Measurements from ENCODE around the gene EYA4.

EYA4 gene

GRCh38 chr6:133540361-133540760 is 299.2 kb downstream of the EYA4 start:
- Histone ChIP-seq H3K9me2 (replicated peaks; ENCODE audit: insufficient read depth, low read length) (no peaks in the 10 kb centered on the region), H3K27me3 (ENCODE audit: low read length) (no peaks in the 10 kb centered on the region), H2AFZ (ENCODE audit: low read depth, low read length, severe bottlenecking) (no peak overlapping the region), H3K4me3 (ENCODE audit: insufficient read depth, low read length, poor library complexity, severe bottlenecking) (no peak overlapping the region), H4K20me1 (ENCODE audit: low read depth, low read length) (no peaks in the 10 kb centered on the region), H3K27ac (ENCODE audit: low read depth, low read length) (no peak overlapping the region), H3K79me2 (ENCODE audit: insufficient read depth, low read length) (no peaks in the 10 kb centered on the region), H3K9me3 (ENCODE audit: insufficient read depth, low read length) (no peaks in the 10 kb centered on the region), H3K36me3 (ENCODE audit: low read length) (no peaks in the 10 kb centered on the region), H3F3A (ENCODE audit: insufficient read depth) (no peaks in the 10 kb centered on the region), H3K4me2 (ENCODE audit: low read depth, low read length, poor library complexity, severe bottlenecking) (no peak overlapping the region), H3K9ac (ENCODE audit: low read length) (no peak overlapping the region)
- TF ChIP-seq CTCF (IDR thresholded peaks at IDR 0.05; ENCODE audit: insufficient read depth, low read length, poor library complexity, severe bottlenecking) (no peak), EZH2phosphoT487 (conservative IDR thresholded peaks at IDR 0.05; ENCODE audit: low read length) (no peak)

GRCh38 chr6:133541040-133541439 is 299.9 kb downstream of the EYA4 start:
- Histone ChIP-seq H3K4me3 (ENCODE audit: insufficient read depth, low read length, poor library complexity, severe bottlenecking) (no peak overlapping the region), H3K79me2 (ENCODE audit: insufficient read depth, low read length) (no peaks in the 10 kb centered on the region), H4K20me1 (ENCODE audit: low read depth, low read length) (no peaks in the 10 kb centered on the region), H3K27ac (ENCODE audit: low read depth, low read length) (no peak overlapping the region), H3F3A (ENCODE audit: insufficient read depth) (no peaks in the 10 kb centered on the region), H3K9ac (ENCODE audit: low read length) (no peak overlapping the region), H2AFZ (ENCODE audit: low read depth, low read length, severe bottlenecking) (no peak overlapping the region), H3K36me3 (ENCODE audit: low read length) (no peaks in the 10 kb centered on the region), H3K4me2 (ENCODE audit: low read depth, low read length, poor library complexity, severe bottlenecking) (no peak overlapping the region), H3K27me3 (ENCODE audit: low read length) (no peaks in the 10 kb centered on the region), H3K9me3 (ENCODE audit: insufficient read depth, low read length) (no peaks in the 10 kb centered on the region), H3K9me2 (replicated peaks; ENCODE audit: insufficient read depth, low read length) (no peaks in the 10 kb centered on the region)
- no peak for TF ChIP-seq CTCF (IDR thresholded peaks at IDR 0.05; ENCODE audit: insufficient read depth, low read length, poor library complexity, severe bottlenecking)
- no peak for TF ChIP-seq EZH2phosphoT487 (conservative IDR thresholded peaks at IDR 0.05; ENCODE audit: low read length)

GRCh38 chr6:133542056-133542821 is 301.1 kb downstream of the EYA4 start:
- Histone ChIP-seq H3K9me2 (replicated peaks; ENCODE audit: insufficient read depth, low read length) (no peaks in the 10 kb centered on the region), H2AFZ (ENCODE audit: low read depth, low read length, severe bottlenecking) (no peak overlapping the region), H3K27me3 (ENCODE audit: low read length) (no peaks in the 10 kb centered on the region), H3F3A (ENCODE audit: insufficient read depth) (no peaks in the 10 kb centered on the region), H3K27ac (ENCODE audit: low read depth, low read length) (no peak overlapping the region), H3K9ac (ENCODE audit: low read length) (no peak overlapping the region), H3K36me3 (ENCODE audit: low read length) (no peaks in the 10 kb centered on the region), H3K79me2 (ENCODE audit: insufficient read depth, low read length) (no peaks in the 10 kb centered on the region), H4K20me1 (ENCODE audit: low read depth, low read length) (no peaks in the 10 kb centered on the region), H3K4me3 (ENCODE audit: insufficient read depth, low read length, poor library complexity, severe bottlenecking) (no peak overlapping the region), H3K4me2 (ENCODE audit: low read depth, low read length, poor library complexity, severe bottlenecking) (no peak overlapping the region), H3K9me3 (ENCODE audit: insufficient read depth, low read length) (no peaks in the 10 kb centered on the region)
- no peak for TF ChIP-seq CTCF (IDR thresholded peaks at IDR 0.05; ENCODE audit: insufficient read depth, low read length, poor library complexity, severe bottlenecking)

Data from SU-DHL-6 (cell line).